Neural progenitor cell (in vitro differentiated cells): ENCODE data around the gene ACTL7B. TPM values are rescaled to one million over a fixed set of nuclear protein-coding genes. Genes with fewer than 3 reads are reported as not detected.
"Not testable (repeated sequence)": the region's sequence is repeated elsewhere in the genome, so short reads cannot be mapped to it uniquely, and the experiment has no call there.

Experiments used
- DNase-seq: peaks from one replicate; pipeline ENCODE4 v3.0.0-alpha.2; 2016; ENCODE audit warnings: low spot score
- H2AFZ ChIP-seq: fragments of 200-600 bp; sonication (generic); replicated peaks from 2 replicates; pipeline ENCODE4 v1.6.1; 2016; ENCODE audit warnings: antibody characterized with exemption
- H3F3A ChIP-seq: fragments of 200-600 bp; sonication (generic); 2 replicates; pipeline ENCODE4 v1.6.1; 2016; ENCODE audit warnings: antibody characterized with exemption, low read depth
- H3K27ac ChIP-seq: fragments of 200-600 bp; sonication (generic); 2 replicates; pipeline ENCODE4 v1.5.1; 2016; ENCODE audit warnings: mild to moderate bottlenecking
- H3K27me3 ChIP-seq: fragments of 200-600 bp; sonication (generic); 2 replicates; pipeline ENCODE4 v1.6.1; 2016; ENCODE audit warnings: mild to moderate bottlenecking, moderate library complexity
- H3K36me3 ChIP-seq: fragments of 200-600 bp; sonication (generic); 2 replicates; pipeline ENCODE4 v1.5.1; 2016
- H3K4me1 ChIP-seq: fragments of 200-600 bp; sonication (generic); 2 replicates; pipeline ENCODE4 v1.6.1; 2016; ENCODE audit warnings: mixed run types
- H3K4me2 ChIP-seq: fragments of 200-600 bp; sonication (generic); 2 replicates; pipeline ENCODE4 v1.6.1; 2016
- H3K4me3 ChIP-seq: fragments of 200-600 bp; sonication (generic); 2 replicates; pipeline ENCODE4 v1.5.1; 2016
- H3K79me2 ChIP-seq: fragments of 200-600 bp; sonication (generic); 2 replicates; pipeline ENCODE4 v1.6.1; 2016; ENCODE audit warnings: low read depth
- H3K9ac ChIP-seq: fragments of 200-600 bp; sonication (generic); 2 replicates; pipeline ENCODE4 v1.6.1; 2016
- H3K9me3 ChIP-seq: fragments of 200-600 bp; sonication (generic); 2 replicates; pipeline ENCODE4 v1.5.1; 2016; ENCODE audit warnings: low read depth
- H4K20me1 ChIP-seq: fragments of 200-600 bp; sonication (generic); 2 replicates; pipeline ENCODE4 v1.6.1; 2016; ENCODE audit warnings: low read depth
- H3K27ac Mint-ChIP-seq: 3 replicates; pipeline ENCODE4 v1.8.0; 2021; ENCODE audit warnings: mixed read lengths
- H3K27me3 Mint-ChIP-seq: 2 replicates; pipeline ENCODE4 v1.8.0; 2022; ENCODE audit warnings: low read depth, mild to moderate bottlenecking, inconsistent platforms, moderate library complexity, mixed read lengths; ENCODE audit not compliant: insufficient read depth
- H3K36me3 Mint-ChIP-seq: 3 replicates; pipeline ENCODE4 v1.8.0; 2021; ENCODE audit warnings: mixed read lengths
- H3K4me1 Mint-ChIP-seq: 3 replicates; pipeline ENCODE4 v1.8.0; 2021; ENCODE audit warnings: mixed read lengths
- H3K4me3 Mint-ChIP-seq: 3 replicates; pipeline ENCODE4 v1.8.0; 2021; ENCODE audit warnings: mild to moderate bottlenecking, moderate library complexity, mixed read lengths
- H3K9me3 Mint-ChIP-seq: 3 replicates; pipeline ENCODE4 v1.8.0; 2020; ENCODE audit warnings: mixed read lengths
- EZH2 ChIP-seq: fragments of 200-600 bp; sonication (generic); IDR thresholded peaks from 2 replicates; pipeline ENCODE4 v1.6.1; 2017; ENCODE audit warnings: antibody characterized with exemption, mild to moderate bottlenecking, moderate library complexity
- EZH2phosphoT487 ChIP-seq: fragments of 200-600 bp; sonication (generic); IDR thresholded peaks from 2 replicates; pipeline ENCODE4 v1.6.1; 2017; ENCODE audit warnings: antibody characterized with exemption
- total RNA-seq: library from RNA; depleted of rRNA; stranded (reverse); fragments of >200 nt; gene quantifications from 2 replicates; pipeline ENCODE4 v1.2.3, GENCODE V29; 2015; ENCODE audit warnings: low replicate concordance
- TF ChIP-seq, protein P1 (sequence below): fragments of 200-600 bp; sonication (generic); IDR thresholded peaks from 2 replicates; pipeline ENCODE4 v1.5.1; 2017; ENCODE audit warnings: antibody characterized with exemption, mild to moderate bottlenecking

The ACTL7B gene
- total RNA-seq, 1 donor from 2014 or later: not detected

DNA sequence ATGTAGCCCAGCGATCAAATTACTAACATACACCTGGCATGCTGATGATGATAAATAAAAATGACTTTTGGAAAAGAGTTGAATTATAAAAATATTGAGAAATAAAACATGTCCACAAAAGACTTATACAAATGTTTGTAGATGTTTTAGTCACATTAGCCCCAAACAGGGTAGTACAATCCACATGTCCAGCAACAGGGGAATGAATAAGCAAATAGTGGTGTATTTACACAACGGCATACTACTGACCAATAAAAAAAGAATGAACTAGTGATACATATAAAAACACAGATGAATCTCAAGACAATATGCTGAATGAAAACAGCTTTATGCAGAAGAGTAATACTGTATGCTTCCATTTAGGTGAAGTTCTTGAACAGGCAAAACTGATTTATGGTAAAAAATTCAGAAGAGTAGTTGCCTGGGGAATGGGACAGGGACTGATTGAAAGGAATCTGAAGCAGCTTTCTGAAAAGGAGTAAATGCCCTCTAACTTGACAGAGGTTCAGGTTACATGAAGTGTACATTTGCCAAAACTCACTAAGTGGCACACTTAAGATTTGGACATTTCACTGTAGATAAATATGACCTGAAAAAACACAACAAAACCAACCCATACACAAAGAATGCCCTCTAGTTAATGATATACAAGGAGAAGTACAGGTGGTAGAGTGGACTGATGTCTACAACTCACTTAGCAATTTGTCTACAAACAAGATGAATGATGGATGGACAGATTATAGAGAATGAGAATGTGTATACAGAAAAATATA is 41.7 kb upstream of the ACTL7B start:
- H3K4me1 Mint-ChIP-seq: no peaks in the 10 kb centered on the region
- no peaks in the 10 kb centered on the region for H3K27me3 Mint-ChIP-seq
- H3F3A ChIP-seq: no peaks in the 10 kb centered on the region
- H3K27ac Mint-ChIP-seq: no peak overlapping the region
- TF ChIP-seq, protein P1, sequence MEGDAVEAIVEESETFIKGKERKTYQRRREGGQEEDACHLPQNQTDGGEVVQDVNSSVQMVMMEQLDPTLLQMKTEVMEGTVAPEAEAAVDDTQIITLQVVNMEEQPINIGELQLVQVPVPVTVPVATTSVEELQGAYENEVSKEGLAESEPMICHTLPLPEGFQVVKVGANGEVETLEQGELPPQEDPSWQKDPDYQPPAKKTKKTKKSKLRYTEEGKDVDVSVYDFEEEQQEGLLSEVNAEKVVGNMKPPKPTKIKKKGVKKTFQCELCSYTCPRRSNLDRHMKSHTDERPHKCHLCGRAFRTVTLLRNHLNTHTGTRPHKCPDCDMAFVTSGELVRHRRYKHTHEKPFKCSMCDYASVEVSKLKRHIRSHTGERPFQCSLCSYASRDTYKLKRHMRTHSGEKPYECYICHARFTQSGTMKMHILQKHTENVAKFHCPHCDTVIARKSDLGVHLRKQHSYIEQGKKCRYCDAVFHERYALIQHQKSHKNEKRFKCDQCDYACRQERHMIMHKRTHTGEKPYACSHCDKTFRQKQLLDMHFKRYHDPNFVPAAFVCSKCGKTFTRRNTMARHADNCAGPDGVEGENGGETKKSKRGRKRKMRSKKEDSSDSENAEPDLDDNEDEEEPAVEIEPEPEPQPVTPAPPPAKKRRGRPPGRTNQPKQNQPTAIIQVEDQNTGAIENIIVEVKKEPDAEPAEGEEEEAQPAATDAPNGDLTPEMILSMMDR: no peak
- no peak for TF ChIP-seq EZH2
- TF ChIP-seq EZH2phosphoT487: no peak
- no peaks in the 10 kb centered on the region for H3K9me3 ChIP-seq
- no peaks in the 10 kb centered on the region for H3K27me3 ChIP-seq
- H3K9me3 Mint-ChIP-seq: no peaks in the 10 kb centered on the region
- H3K79me2 ChIP-seq: no peaks in the 10 kb centered on the region
- H3K36me3 Mint-ChIP-seq: peaks cover 33% of the 10 kb centered on the region
- no peak overlapping the region for H3K4me3 ChIP-seq
- H4K20me1 ChIP-seq: no peaks in the 10 kb centered on the region
- H3K36me3 ChIP-seq: peaks cover 9% of the 10 kb centered on the region
- H3K9ac ChIP-seq: no peak overlapping the region
- H3K27ac ChIP-seq: no peak overlapping the region
- H3K4me3 Mint-ChIP-seq: no peak overlapping the region
- no peak for DNase-seq
- no peak overlapping the region for H2AFZ ChIP-seq
- H3K4me1 ChIP-seq: no peaks in the 10 kb centered on the region
- H3K4me2 ChIP-seq: no peak overlapping the region

DNA sequence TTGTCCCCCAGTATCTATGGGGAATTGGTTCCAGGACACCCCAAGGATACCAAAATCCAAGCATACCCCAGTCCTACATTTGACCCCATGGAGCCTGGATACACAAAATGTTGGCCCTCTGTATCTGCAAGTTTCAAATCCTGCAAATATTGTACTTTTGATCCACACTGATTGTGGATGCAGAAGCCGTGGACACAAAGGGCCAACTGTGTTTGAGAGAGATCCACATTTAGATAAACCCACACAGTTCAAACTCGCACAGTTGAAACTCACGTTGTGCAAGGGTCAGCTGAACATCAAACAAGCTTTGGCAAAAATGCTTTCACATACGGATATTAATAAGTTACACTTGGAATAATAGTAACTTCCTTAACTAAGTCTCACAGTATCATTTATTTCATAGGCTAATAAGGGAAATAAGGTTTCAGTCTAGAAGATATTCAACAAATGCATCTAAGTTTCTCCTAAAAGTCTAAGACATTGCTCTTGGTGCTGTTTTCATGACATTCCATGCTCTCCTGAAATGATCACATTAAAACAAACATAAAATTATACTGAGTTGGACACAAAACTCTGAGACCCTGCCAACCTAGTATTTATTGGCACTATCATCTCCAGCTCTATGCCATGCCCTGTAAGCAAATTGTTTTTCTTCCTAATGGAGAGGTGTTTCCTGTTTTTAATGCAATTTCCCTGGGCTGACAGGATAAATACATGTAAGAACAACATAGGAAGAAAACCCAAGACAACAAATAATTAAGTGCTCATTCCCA is 38.6 kb upstream of the ACTL7B start:
- H4K20me1 ChIP-seq: no peaks in the 10 kb centered on the region
- no peak overlapping the region for H3K4me3 ChIP-seq
- Mint-ChIP-seq H3K9me3 (no peaks in the 10 kb centered on the region), H3K27ac (no peak overlapping the region), H3K27me3 (no peaks in the 10 kb centered on the region), H3K4me1 (no peaks in the 10 kb centered on the region), H3K36me3 (peaks cover 46% of the 10 kb centered on the region), H3K4me3 (no peak overlapping the region)
- no peaks in the 10 kb centered on the region for H3K27me3 ChIP-seq
- no peaks in the 10 kb centered on the region for H3K9me3 ChIP-seq
- H3F3A ChIP-seq: no peaks in the 10 kb centered on the region
- H3K4me1 ChIP-seq: no peaks in the 10 kb centered on the region
- TF ChIP-seq EZH2phosphoT487: no peak
- TF ChIP-seq, protein P1: no peak
- TF ChIP-seq EZH2: no peak
- H2AFZ ChIP-seq: no peak overlapping the region
- no peak overlapping the region for H3K4me2 ChIP-seq
- H3K9ac ChIP-seq: no peak overlapping the region
- no peaks in the 10 kb centered on the region for H3K79me2 ChIP-seq
- no peak for DNase-seq
- peaks cover 9% of the 10 kb centered on the region for H3K36me3 ChIP-seq
- H3K27ac ChIP-seq: no peak overlapping the region

DNA sequence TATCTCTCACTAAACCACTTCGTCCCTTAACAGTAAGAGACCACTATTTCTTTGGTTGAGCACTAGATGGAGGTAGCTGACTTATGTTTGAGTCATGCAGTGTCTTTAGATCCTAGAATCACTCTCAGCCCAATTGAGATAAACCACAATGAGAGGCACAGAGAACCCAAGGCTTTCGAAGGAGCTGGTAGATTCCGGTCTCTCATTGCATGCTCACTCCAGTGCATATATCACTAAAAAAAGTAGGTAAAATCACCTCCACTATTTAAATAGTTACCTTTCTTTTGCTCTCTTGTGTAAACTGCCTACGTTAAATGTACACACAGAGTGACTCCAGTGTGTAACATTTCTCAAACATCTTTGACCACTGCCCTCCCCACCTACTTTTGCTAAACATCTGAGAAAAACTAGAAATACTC is 33.9 kb upstream of the ACTL7B start:
- Mint-ChIP-seq H3K27ac (no peak overlapping the region), H3K4me1 (no peaks in the 10 kb centered on the region), H3K36me3 (peaks cover 41% of the 10 kb centered on the region), H3K9me3 (no peaks in the 10 kb centered on the region), H3K27me3 (no peaks in the 10 kb centered on the region), H3K4me3 (no peak overlapping the region)
- no peaks in the 10 kb centered on the region for H3K9me3 ChIP-seq
- no peaks in the 10 kb centered on the region for H4K20me1 ChIP-seq
- DNase-seq: peak; percentile 22
- no peak overlapping the region for H3K4me3 ChIP-seq
- no peaks in the 10 kb centered on the region for H3K79me2 ChIP-seq
- no peak overlapping the region for H3K4me2 ChIP-seq
- H3F3A ChIP-seq: no peaks in the 10 kb centered on the region
- no peak overlapping the region for H3K9ac ChIP-seq
- no peaks in the 10 kb centered on the region for H3K27me3 ChIP-seq
- no peak for TF ChIP-seq EZH2phosphoT487
- TF ChIP-seq, protein P1: peak; percentile 30
- no peaks in the 10 kb centered on the region for H3K36me3 ChIP-seq
- H3K4me1 ChIP-seq: no peaks in the 10 kb centered on the region
- no peak overlapping the region for H2AFZ ChIP-seq
- no peak overlapping the region for H3K27ac ChIP-seq

DNA sequence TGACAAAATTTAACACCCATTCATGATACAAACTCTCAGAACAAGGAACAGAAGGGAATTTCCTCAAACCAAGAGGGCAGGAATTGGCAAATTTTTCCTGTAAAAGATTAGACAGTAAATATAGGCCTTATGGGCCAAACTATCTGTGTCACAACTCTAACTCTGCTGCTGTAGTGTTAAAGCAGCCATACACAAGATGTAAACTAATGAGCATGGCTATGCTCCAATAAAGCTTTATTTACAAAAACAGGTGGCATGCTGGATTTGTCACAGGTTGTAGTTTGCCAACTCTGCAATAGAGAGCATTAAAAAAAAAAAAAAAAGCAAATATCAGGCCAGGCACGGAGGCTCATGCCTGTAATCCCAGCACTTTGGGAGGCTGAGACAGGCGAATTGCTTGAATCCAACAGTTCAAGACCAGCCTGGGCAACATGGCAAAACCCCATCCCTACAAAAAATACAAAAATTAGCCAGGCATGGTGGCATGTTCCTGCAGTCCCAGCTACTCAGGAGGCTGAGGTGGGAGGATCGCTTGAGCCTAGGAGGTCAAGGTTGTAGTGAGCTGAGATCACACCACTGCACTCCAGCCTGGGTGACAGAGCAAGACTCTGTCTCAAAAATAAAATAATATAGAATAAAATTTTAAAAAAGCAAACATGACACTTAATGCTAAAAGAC is 30.9 kb upstream of the ACTL7B start:
- DNase-seq, H3K79me2 ChIP-seq, H3K27me3 Mint-ChIP-seq, H2AFZ ChIP-seq, H3K4me2 ChIP-seq, H3K9me3 ChIP-seq, H3K4me3 ChIP-seq, H3F3A ChIP-seq, H3K27me3 ChIP-seq, H3K9ac ChIP-seq, H3K27ac ChIP-seq, H3K36me3 ChIP-seq, H3K4me3 Mint-ChIP-seq, H3K9me3 Mint-ChIP-seq, H3K27ac Mint-ChIP-seq, H3K4me1 ChIP-seq, H3K4me1 Mint-ChIP-seq, H4K20me1 ChIP-seq: not testable (repeated sequence)
- peaks cover 35% of the 10 kb centered on the region for H3K36me3 Mint-ChIP-seq
